Colonic mucosa (tissue), 4 donors: ENCODE measurements around the gene PLCXD1. TPM values are rescaled to one million over a fixed set of nuclear protein-coding genes. Genes with fewer than 3 reads are reported as not detected.

Experiments
- DNase-seq: peaks from one replicate; pipeline ENCODE4 v3.0.0-alpha.2; 2020
- H3K27ac ChIP-seq: fragments of 200-600 bp; one replicate; pipeline ENCODE4 v1.8.0; 2021
- H3K27me3 ChIP-seq: fragments of 200-600 bp; one replicate; pipeline ENCODE4 v1.8.0; 2021
- H3K36me3 ChIP-seq: fragments of 200-600 bp; one replicate; pipeline ENCODE4 v1.8.0; 2021
- H3K4me1 ChIP-seq: fragments of 200-600 bp; one replicate; pipeline ENCODE4 v1.8.0; 2021; ENCODE audit warnings: mild to moderate bottlenecking
- H3K4me3 ChIP-seq: fragments of 200-600 bp; one replicate; pipeline ENCODE4 v1.8.0; 2021
- H3K9ac ChIP-seq, 2 donors: one replicate each; pipeline ENCODE4 v1.7.0; 2013; ENCODE audit warnings: control low read depth in 2 of 2, low read depth in 2 of 2, low read length in 2 of 2
- H3K9me3 ChIP-seq: fragments of 200-600 bp; one replicate; pipeline ENCODE4 v1.8.0; 2021
- CTCF ChIP-seq: fragments of 200-600 bp; IDR thresholded peaks from one replicate; pipeline ENCODE4 v1.8.0; 2022; ENCODE audit warnings: antibody characterized with exemption, mild to moderate bottlenecking
- intact Hi-C: fragments of 100-400 bp; cut with DNase I; formaldehyde crosslinking; loops from one replicate; pipeline ENCODE4 v1.14.1; 2022
- total RNA-seq, 2 donors: library from RNA; stranded (reverse); fragmentation: NEBNext Ultra II Directional in 1 of 2; extraction: Animal tissue kit (Norgen Biotek cat#: 25700) in 1 of 2; gene quantifications; one replicate each; pipeline ENCODE4 v1.2.1, GENCODE V29; 2021
- donor health status: healthy.
- donor health status: DM: no; HTN: no; CAD: no.
- donor health status: DM: no; HTN: no; CAD: no.

The PLCXD1 gene
- total RNA-seq, 2 donors from 2014 or later = 11.0 to 23.8 TPM

- Histone ChIP-seq H3K36me3 (no peaks in the 10 kb centered on the region), H3K27ac (no peak overlapping the region), H3K9me3 (no peaks in the 10 kb centered on the region), H3K27me3 (no peaks in the 10 kb centered on the region), H3K9ac (no peak overlapping the region), H3K4me3 (no peak overlapping the region), H3K4me1 (no peaks in the 10 kb centered on the region)
- no peak for TF ChIP-seq CTCF
- peak; percentile 9 for DNase-seq
- intact Hi-C loops = no loop called here
Observed at GRCh38 chrX:291411-291901, 10.3 kb downstream of the PLCXD1 start.

- Histone ChIP-seq H3K27ac (no peak overlapping the region), H3K9ac (no peak overlapping the region), H3K4me1 (no peaks in the 10 kb centered on the region), H3K27me3 (no peaks in the 10 kb centered on the region), H3K9me3 (no peaks in the 10 kb centered on the region), H3K36me3 (no peaks in the 10 kb centered on the region), H3K4me3 (no peak overlapping the region)
- DNase-seq = peak; percentile 12
- intact Hi-C loops = no loop called here
- TF ChIP-seq CTCF = no peak
Observed at GRCh38 chrX:292900-293897, 12.0 kb downstream of the PLCXD1 start.

GRCh38 chrX:295136-295535 lies 14.0 kb downstream of the PLCXD1 start:
- Histone ChIP-seq H3K9ac (no peak overlapping the region), H3K9me3 (no peaks in the 10 kb centered on the region), H3K4me3 (no peak overlapping the region), H3K27me3 (no peaks in the 10 kb centered on the region), H3K36me3 (no peaks in the 10 kb centered on the region), H3K27ac (no peak overlapping the region), H3K4me1 (no peaks in the 10 kb centered on the region)
- DNase-seq = no peak
- intact Hi-C loops = no loop called here
- no peak for TF ChIP-seq CTCF

DNA sequence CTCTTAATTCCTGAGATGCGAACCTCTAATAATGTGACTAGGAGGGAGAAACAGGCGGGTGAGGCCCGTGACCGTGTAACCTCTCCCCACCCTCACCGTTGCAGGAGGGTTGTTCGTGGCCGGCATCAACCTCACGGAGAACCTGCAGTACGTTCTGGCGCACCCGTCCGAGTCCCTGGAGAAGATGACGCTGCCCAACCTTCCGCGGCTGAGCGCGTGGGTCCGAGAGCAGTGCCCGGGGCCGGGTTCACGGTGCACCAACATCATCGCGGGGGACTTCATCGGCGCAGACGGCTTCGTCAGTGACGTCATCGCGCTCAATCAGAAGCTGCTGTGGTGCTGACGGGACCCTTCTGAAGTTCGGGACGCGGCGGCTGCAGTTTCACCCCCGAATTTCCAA lies 17.8 kb downstream of the PLCXD1 start:
- no peak overlapping the region for H3K27ac ChIP-seq
- no peak overlapping the region for H3K4me3 ChIP-seq
- H3K4me1 ChIP-seq = no peaks in the 10 kb centered on the region
- no peaks in the 10 kb centered on the region for H3K9me3 ChIP-seq
- DNase-seq = no peak
- no peaks in the 10 kb centered on the region for H3K27me3 ChIP-seq
- H3K36me3 ChIP-seq = no peaks in the 10 kb centered on the region
- intact Hi-C loops = no loop called here
- no peak overlapping the region for H3K9ac ChIP-seq
- TF ChIP-seq CTCF = no peak

GRCh38 chrX:300334-300733 lies 19.2 kb downstream of the PLCXD1 start:
- intact Hi-C loops = no loop called here
- no peaks in the 10 kb centered on the region for H3K9me3 ChIP-seq
- H3K27ac ChIP-seq = no peak overlapping the region
- no peak overlapping the region for H3K4me3 ChIP-seq
- no peaks in the 10 kb centered on the region for H3K36me3 ChIP-seq
- H3K4me1 ChIP-seq = no peaks in the 10 kb centered on the region
- DNase-seq = no peak
- no peak for TF ChIP-seq CTCF
- no peak overlapping the region for H3K9ac ChIP-seq
- H3K27me3 ChIP-seq = no peaks in the 10 kb centered on the region
